NCI-H187 treated with DMSO at 0.1 percent for 48 hours (cell line): ENCODE results near the gene HDAC10.

Source experiments
- DNase-seq: peaks from one replicate; lab custom pipeline; 2025; lab: John Stamatoyannopoulos, UW

HDAC10 gene

GRCh38 chr22:50199829-50200460, 51.1 kb downstream of the HDAC10 start:
- DNase-seq, result no peak

DNA sequence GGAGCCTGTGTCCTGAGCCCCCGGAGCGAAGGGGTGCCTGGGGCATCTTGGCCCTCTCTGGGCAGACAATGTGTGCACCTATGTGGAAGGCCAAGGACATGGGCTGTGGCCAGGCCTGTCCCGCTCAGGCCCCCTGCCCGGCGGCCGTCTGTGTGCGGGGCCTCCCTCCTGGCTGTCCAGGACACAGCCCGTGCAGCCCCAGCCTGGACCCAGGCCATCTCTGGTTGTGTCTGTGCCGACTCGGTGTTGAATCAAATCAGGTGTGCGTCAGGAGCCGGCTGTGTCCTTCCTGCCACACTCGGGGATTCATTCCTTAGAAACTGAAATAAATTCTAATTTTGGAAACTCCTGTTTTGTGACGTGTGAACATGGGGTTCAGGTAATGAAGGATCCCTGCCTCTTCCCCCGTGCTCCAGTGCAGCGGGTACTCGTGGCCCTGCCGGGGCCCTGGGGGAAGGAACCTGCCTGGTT, 51.8 kb downstream of the HDAC10 start:
- no peak for DNase-seq

DNA sequence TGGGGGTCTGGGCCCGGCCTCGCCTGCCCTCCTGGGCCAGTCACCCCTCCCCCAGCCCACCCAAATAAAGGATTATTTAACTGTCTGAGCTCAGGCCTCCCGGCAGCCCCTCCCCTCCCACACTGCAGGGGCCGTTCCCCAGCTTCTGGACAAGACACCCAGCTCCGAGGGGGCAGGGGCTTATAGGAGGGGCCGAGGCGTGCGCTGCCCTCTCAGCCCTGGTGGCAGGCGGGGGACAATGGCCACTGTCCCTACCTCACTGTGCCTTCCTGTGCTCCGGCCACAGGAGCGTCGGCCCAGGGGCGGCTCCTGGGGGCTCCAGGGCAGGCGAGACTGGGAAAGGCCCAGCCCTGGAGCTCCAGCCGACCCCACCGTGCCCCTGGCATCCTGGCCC, 52.4 kb downstream of the HDAC10 start:
- no peak for DNase-seq

DNA sequence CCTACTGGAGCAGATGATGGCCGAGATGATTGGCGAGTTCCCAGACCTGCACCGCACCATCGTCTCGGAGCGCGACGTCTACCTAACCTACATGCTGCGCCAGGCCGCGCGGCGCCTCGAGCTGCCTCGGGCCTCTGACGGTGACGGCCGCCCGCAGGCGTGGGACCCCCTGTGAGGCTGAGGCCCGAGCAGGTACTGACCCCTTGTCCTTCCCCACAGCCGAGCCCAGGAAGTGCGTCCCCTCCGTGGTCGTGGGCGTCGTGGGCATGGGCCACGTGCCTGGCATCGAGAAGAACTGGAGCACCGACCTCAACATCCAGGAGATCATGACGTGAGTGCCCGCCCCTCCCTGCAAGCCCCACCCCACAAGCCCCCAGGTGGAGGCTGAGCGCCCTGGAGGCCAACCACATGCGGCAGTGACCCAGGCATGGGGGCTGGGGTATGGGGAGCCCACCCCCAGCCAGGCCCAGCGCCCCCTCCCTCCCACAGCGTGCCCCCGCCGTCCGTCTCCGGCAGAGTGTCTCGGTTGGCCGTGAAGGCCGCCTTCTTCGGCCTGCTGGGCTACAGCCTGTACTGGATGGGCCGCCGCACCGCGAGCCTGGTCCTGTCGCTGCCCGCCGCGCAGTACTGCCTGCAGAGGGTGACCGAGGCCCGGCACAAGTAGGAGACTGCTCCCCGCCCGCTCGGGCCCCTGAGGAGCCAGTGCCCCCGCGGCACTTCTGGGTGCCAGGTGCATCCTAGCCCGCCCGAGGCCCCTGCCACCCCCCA, 53.0 kb downstream of the HDAC10 start:
- DNase-seq, result no peak

DNA sequence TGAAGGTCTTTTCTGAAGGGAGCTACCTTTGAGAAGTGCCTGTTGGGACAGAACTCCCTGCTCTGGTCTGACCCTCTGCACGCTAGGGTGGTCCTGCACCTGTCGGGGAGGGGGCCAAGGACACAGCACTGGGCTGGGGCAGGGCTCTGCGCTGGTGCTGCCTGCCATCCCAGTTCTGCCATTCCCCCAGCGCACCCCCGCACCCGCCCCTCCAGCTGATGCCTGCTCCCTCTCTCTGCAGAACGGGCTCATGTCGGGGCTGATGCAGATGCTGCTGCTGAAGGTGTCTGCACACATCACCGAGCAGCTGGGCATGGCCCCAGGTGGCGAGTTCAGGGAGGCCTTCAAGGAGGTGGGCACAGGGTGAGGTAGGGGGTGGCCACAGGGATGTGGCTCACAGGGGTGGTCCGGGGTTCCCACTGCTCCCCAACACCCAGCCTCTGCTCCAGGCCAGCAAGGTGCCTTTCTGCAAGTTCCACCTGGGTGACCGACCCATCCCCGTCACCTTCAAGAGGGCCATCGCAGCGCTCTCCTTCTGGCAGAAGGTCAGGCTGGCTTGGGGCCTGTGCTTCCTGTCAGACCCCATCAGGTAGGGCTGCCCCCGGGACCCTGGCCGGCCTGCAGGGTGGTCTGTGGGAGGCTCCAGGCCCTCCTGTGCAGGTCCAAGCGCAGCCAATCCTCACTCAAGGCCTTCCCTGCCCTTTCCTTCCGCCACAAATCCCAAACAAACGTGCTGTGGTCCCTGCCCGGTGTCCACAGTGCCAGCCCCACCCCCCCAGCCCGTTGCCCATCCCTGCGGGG, 53.9 kb downstream of the HDAC10 start:
- no peak for DNase-seq

- no peak for DNase-seq
Measured at GRCh38 chr22:50196256-50196655, 54.8 kb downstream of the HDAC10 start.
